Smooth muscle cell (in vitro differentiated cells): ENCODE data around the gene RDH5. TPM values are rescaled to one million over a fixed set of nuclear protein-coding genes. Genes with fewer than 3 reads are reported as not detected.

Experiments used
- DNase-seq: peaks from one replicate; lab custom pipeline; 2025; ENCODE audit not compliant: unreplicated experiment; lab: John Stamatoyannopoulos, UW
- H2AFZ ChIP-seq: fragments of 200-600 bp; sonication (generic); 2 replicates; pipeline ENCODE4 v1.6.0; 2016; ENCODE audit warnings: antibody characterized with exemption, low read depth, mild to moderate bottlenecking
- H3F3A ChIP-seq: fragments of 200-600 bp; sonication (generic); 2 replicates; pipeline ENCODE4 v1.6.0; 2017; ENCODE audit warnings: antibody characterized with exemption, low read depth
- H3K27ac ChIP-seq: fragments of 200-600 bp; sonication (generic); 2 replicates; pipeline ENCODE4 v1.5.1; 2016; ENCODE audit warnings: low read depth, mild to moderate bottlenecking
- H3K27me3 ChIP-seq: fragments of 200-600 bp; sonication (generic); 2 replicates; pipeline ENCODE4 v1.6.1; 2016; ENCODE audit warnings: low read depth, mild to moderate bottlenecking
- H3K36me3 ChIP-seq: fragments of 200-600 bp; sonication (generic); 2 replicates; pipeline ENCODE4 v1.5.1; 2016; ENCODE audit warnings: low read depth
- H3K4me1 ChIP-seq: fragments of 200-600 bp; sonication (generic); 2 replicates; pipeline ENCODE4 v1.5.1; 2016; ENCODE audit warnings: low read depth
- H3K4me2 ChIP-seq: fragments of 200-600 bp; sonication (generic); 2 replicates; pipeline ENCODE4 v1.6.0; 2016; ENCODE audit warnings: mild to moderate bottlenecking
- H3K4me3 ChIP-seq: fragments of 200-600 bp; sonication (generic); 2 replicates; pipeline ENCODE4 v1.5.1; 2016; ENCODE audit warnings: mild to moderate bottlenecking
- H3K79me2 ChIP-seq: fragments of 200-600 bp; sonication (generic); 2 replicates; pipeline ENCODE4 v1.6.0; 2016; ENCODE audit warnings: low read depth, mild to moderate bottlenecking
- H3K9ac ChIP-seq: fragments of 200-600 bp; sonication (generic); 2 replicates; pipeline ENCODE4 v1.6.0; 2016; ENCODE audit warnings: low read depth
- H3K9me3 ChIP-seq: fragments of 200-600 bp; sonication (generic); replicated peaks from 2 replicates; pipeline ENCODE4 v1.5.1; 2016; ENCODE audit warnings: low read depth
- H4K20me1 ChIP-seq: fragments of 200-600 bp; sonication (generic); 2 replicates; pipeline ENCODE4 v1.6.0; 2016; ENCODE audit warnings: low read depth
- WGBS: methylation state at CpG from one replicate; pipeline ENCODE4 v1.1.7; 2016; ENCODE audit warnings: low lambda C conversion rate; 5-methylcytosine and 5-hydroxymethylcytosine counted together
- polyA plus RNA-seq: library from polyadenylated mRNA; unstranded; fragments of >200 nt; fragmentation: Nextera tagmentation; extraction: Ambion mirVana; gene quantifications from 2 replicates; pipeline ENCODE4 v1.2.1, GENCODE V29; 2016
- total RNA-seq: library from RNA; depleted of rRNA; stranded (reverse); fragments of >200 nt; gene quantifications from 2 replicates; pipeline ENCODE4 v1.2.3, GENCODE V29; 2014
- TF ChIP-seq, protein P1 (sequence below): fragments of 200-600 bp; sonication (generic); IDR thresholded peaks from 2 replicates; pipeline ENCODE4 v1.5.1; 2017; ENCODE audit warnings: borderline replicate concordance, mild to moderate bottlenecking, antibody characterized with exemption; ENCODE audit not compliant: insufficient read depth, poor library complexity, severe bottlenecking

The RDH5 gene
- total and polyA plus RNA-seq, 2 experiments from 2014 or later: 3.7 TPM; not detected in 1

GRCh38 chr12:55697686-55698085, 22.5 kb upstream of the RDH5 start:
- Histone ChIP-seq H4K20me1 (no peaks in the 10 kb centered on the region), H3K9me3 (no peaks in the 10 kb centered on the region), H3K4me1 (no peaks in the 10 kb centered on the region), H3K4me3 (no peak overlapping the region), H3K36me3 (no peaks in the 10 kb centered on the region), H3K4me2 (no peak overlapping the region), H3K79me2 (no peaks in the 10 kb centered on the region), H3K9ac (no peak overlapping the region), H3F3A (no peaks in the 10 kb centered on the region), H3K27ac (no peak overlapping the region), H2AFZ (no peak overlapping the region), H3K27me3 (no peaks in the 10 kb centered on the region)
- 89% methylated on average over 6 of the region's 7 CpGs for WGBS
- DNase-seq: no peak
- TF ChIP-seq, protein P1, sequence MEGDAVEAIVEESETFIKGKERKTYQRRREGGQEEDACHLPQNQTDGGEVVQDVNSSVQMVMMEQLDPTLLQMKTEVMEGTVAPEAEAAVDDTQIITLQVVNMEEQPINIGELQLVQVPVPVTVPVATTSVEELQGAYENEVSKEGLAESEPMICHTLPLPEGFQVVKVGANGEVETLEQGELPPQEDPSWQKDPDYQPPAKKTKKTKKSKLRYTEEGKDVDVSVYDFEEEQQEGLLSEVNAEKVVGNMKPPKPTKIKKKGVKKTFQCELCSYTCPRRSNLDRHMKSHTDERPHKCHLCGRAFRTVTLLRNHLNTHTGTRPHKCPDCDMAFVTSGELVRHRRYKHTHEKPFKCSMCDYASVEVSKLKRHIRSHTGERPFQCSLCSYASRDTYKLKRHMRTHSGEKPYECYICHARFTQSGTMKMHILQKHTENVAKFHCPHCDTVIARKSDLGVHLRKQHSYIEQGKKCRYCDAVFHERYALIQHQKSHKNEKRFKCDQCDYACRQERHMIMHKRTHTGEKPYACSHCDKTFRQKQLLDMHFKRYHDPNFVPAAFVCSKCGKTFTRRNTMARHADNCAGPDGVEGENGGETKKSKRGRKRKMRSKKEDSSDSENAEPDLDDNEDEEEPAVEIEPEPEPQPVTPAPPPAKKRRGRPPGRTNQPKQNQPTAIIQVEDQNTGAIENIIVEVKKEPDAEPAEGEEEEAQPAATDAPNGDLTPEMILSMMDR: no peak

DNA sequence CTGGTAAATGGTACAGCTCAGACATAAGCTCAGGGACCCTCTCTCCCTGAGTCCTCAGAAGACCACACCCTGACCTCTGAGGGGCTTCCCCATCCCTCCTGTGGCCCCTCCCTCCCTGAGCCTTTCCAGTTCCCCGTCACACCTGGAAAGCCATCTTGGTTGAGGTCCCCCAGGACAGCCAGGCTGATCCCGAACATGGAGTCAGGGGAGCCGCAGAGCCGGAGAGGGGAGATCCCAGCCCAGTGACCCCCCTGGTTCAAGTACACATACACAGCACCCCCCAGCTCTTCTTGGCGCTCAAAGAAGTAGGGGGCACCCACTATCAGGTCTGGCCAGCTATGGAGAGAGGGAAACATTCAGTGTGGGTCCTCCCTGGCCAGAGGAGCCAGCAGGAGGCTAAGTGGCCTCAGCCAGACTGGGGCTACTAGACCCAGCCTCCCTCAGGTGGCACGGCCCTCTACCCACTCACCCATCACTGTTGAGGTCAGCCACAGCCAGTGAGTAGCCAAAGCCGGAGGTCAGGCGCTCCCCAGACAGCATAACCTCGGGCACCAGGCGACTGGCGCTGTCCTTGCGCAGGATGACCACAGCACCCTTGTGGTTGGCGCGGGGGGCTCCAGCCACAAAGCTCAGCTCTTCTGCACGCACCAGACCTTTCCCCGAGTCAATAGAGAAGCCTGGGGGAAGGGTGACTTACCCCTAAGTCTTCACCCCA, 21.8 kb upstream of the RDH5 start:
- TF ChIP-seq, protein P1: no peak
- Histone ChIP-seq H3K27ac (no peak overlapping the region), H3K79me2 (no peaks in the 10 kb centered on the region), H3K36me3 (no peaks in the 10 kb centered on the region), H3K9me3 (no peaks in the 10 kb centered on the region), H3F3A (no peaks in the 10 kb centered on the region), H3K27me3 (no peaks in the 10 kb centered on the region), H3K4me2 (no peak overlapping the region), H3K9ac (no peak overlapping the region), H2AFZ (no peak overlapping the region), H3K4me3 (no peak overlapping the region), H4K20me1 (no peaks in the 10 kb centered on the region), H3K4me1 (no peaks in the 10 kb centered on the region)
- DNase-seq: no peak
- whole genome bisulfite sequencing: 91% methylated on average over 16 of the region's 16 CpGs

- DNase-seq: no peak
- Histone ChIP-seq H3K27ac (no peak overlapping the region), H3K9ac (no peak overlapping the region), H3K4me1 (no peaks in the 10 kb centered on the region), H3K4me3 (no peak overlapping the region), H3K27me3 (no peaks in the 10 kb centered on the region), H3K36me3 (no peaks in the 10 kb centered on the region), H3F3A (no peaks in the 10 kb centered on the region), H4K20me1 (no peaks in the 10 kb centered on the region), H2AFZ (no peak overlapping the region), H3K79me2 (no peaks in the 10 kb centered on the region), H3K9me3 (no peaks in the 10 kb centered on the region), H3K4me2 (no peak overlapping the region)
- WGBS: 89% methylated on average over 1 of the region's 1 CpG
- TF ChIP-seq, protein P1: no peak
Observed at GRCh38 chr12:55698965-55699364, 21.2 kb upstream of the RDH5 start.

- TF ChIP-seq, protein P1: no peak
- no peaks in the 10 kb centered on the region for H3K79me2 ChIP-seq
- no peak overlapping the region for H2AFZ ChIP-seq
- no peaks in the 10 kb centered on the region for H3K9me3 ChIP-seq
- H3K27me3 ChIP-seq: no peaks in the 10 kb centered on the region
- H3K4me3 ChIP-seq: no peak overlapping the region
- H4K20me1 ChIP-seq: no peaks in the 10 kb centered on the region
- H3F3A ChIP-seq: no peaks in the 10 kb centered on the region
- H3K4me2 ChIP-seq: no peak overlapping the region
- no peak overlapping the region for H3K9ac ChIP-seq
- 88% methylated on average over 5 of the region's 5 CpGs for WGBS
- DNase-seq: no peak
- no peak overlapping the region for H3K27ac ChIP-seq
- no peaks in the 10 kb centered on the region for H3K4me1 ChIP-seq
- no peaks in the 10 kb centered on the region for H3K36me3 ChIP-seq
Observed at GRCh38 chr12:55699471-55700055, 20.6 kb upstream of the RDH5 start.
